K562 (cell line): Measurements from ENCODE around the gene TMCC1. TPM values are rescaled to one million over a fixed set of nuclear protein-coding genes. Genes with fewer than 3 reads are reported as not detected.

ENCODE experiments used
- ATAC-seq: fragments of 200-7000 bp; cut with Tn5 transposase; 3 replicates; pipeline ENCODE4 v1.9.1; 2020; ENCODE audit warnings: moderate library complexity
- BruUV-seq: library from RNA; stranded (reverse); fragments of 400-500 nt; replicated peaks from 2 replicates; lab custom pipeline; 2021; lab: Mats Ljungman, UMichigan
- CTCF ChIA-PET: fragments of 300-600 bp; formaldehyde crosslinking; extraction: SDS; loops from one replicate; lab custom pipeline; 2021; ENCODE audit warnings: low intra/inter-chr PET ratio; lab: Yijun Ruan, JAX
- POLR2A ChIA-PET: fragments of 300-600, 350-650 bp; sonication (Branson Sonifier 250); formaldehyde crosslinking; extraction: SDS; loops from one replicate; lab custom pipeline; 2021; ENCODE audit warnings: antibody characterized with exemption, inconsistent platforms; lab: Yijun Ruan, JAX
- DNase-seq, 4 experiments: peaks; one replicate each; pipeline versions ENCODE4 v3.0.0 to v3.0.0-alpha.2; 2011 to 2018; ENCODE audit warnings: low spot score in 3 of 4, mixed read lengths in 3 of 4; ENCODE audit errors: extremely low read depth in 1 of 4
- FAIRE-seq: peaks from 2 replicates; lab custom pipeline; 2011; peaks lifted over from hg19 to GRCh38; lab: Jason Lieb, UNC
- H2AFZ ChIP-seq: 2 replicates; pipeline ENCODE4 v1.6.0; 2011; ENCODE audit warnings: low read depth, low read length, control low read depth, inconsistent platforms
- H3K27ac ChIP-seq: fragments of 200-600 bp; 3 replicates; pipeline ENCODE4 v1.8.0; 2011; ENCODE audit warnings: low read depth, mild to moderate bottlenecking, control low read depth, inconsistent platforms, low read length, moderate library complexity, mixed read lengths; ENCODE audit errors: extremely low read depth
- H3K27me3 ChIP-seq, 2 experiments: fragments of 300-600 bp in 1 of 2; 2 replicates in 1 of 2; 3 replicates in 1 of 2; pipeline versions ENCODE4 v1.6.0 to v1.8.0; 2011; ENCODE audit warnings: inconsistent platforms in 2 of 2, low read length in 2 of 2, mild to moderate bottlenecking in 1 of 2, mixed read lengths in 1 of 2, moderate library complexity in 1 of 2; ENCODE audit not compliant: control insufficient read depth in 2 of 2, insufficient read depth in 2 of 2
- H3K36me3 ChIP-seq: fragments of 300-600 bp; 3 replicates; pipeline ENCODE4 v1.8.0; 2011; ENCODE audit warnings: mild to moderate bottlenecking, low read length, inconsistent platforms; ENCODE audit not compliant: control insufficient read depth, insufficient read depth
- H3K4me1 ChIP-seq, 2 experiments: fragments of 200-600 bp in 1 of 2; replicated peaks in 1 of 2; 2 replicates in 1 of 2; 3 replicates in 1 of 2; pipeline versions ENCODE4 v1.5.1 to v1.8.0; 2011; ENCODE audit warnings: inconsistent platforms in 2 of 2, low read length in 2 of 2, mild to moderate bottlenecking in 1 of 2, mixed read lengths in 1 of 2, moderate library complexity in 1 of 2; ENCODE audit not compliant: control insufficient read depth in 2 of 2, insufficient read depth in 2 of 2
- H3K4me2 ChIP-seq: 2 replicates; pipeline ENCODE4 v1.6.1; 2011; ENCODE audit warnings: low read length, control low read depth, inconsistent platforms, mixed read lengths; ENCODE audit not compliant: insufficient read depth
- H3K4me3 ChIP-seq: fragments of 200-600 bp; sonication (generic), shearing (Covaris generic); 2 replicates; pipeline ENCODE4 v1.5.1; 2016; ENCODE audit warnings: control low read depth, inconsistent platforms
- H3K79me2 ChIP-seq: fragments of 200-600 bp; 3 replicates; pipeline ENCODE4 v1.8.0; 2011; ENCODE audit warnings: low read length, inconsistent platforms; ENCODE audit not compliant: control insufficient read depth, insufficient read depth
- H3K9ac ChIP-seq, 2 experiments: 2 replicates each; pipeline versions ENCODE4 v1.6.0 to v1.6.1; 2011; ENCODE audit warnings: low read depth in 2 of 2, low read length in 2 of 2, control low read depth in 1 of 2, inconsistent platforms in 1 of 2, mild to moderate bottlenecking in 1 of 2, mixed read lengths in 1 of 2; ENCODE audit not compliant: insufficient read depth in 1 of 2
- H3K9me1 ChIP-seq: one replicate; pipeline ENCODE4 v1.6.0; 2011; ENCODE audit warnings: inconsistent platforms, mild to moderate bottlenecking, low read length, moderate library complexity; ENCODE audit not compliant: control insufficient read depth, insufficient read depth
- H3K9me3 ChIP-seq: replicated peaks from 2 replicates; pipeline ENCODE4 v1.5.1; 2011; ENCODE audit warnings: low read depth, low read length, inconsistent platforms; ENCODE audit not compliant: control insufficient read depth, insufficient read depth
- H4K20me1 ChIP-seq: replicated peaks from 2 replicates; pipeline ENCODE4 v1.6.1; 2011; ENCODE audit warnings: low read length, inconsistent platforms, mixed read lengths; ENCODE audit not compliant: control insufficient read depth, insufficient read depth
- CREM ChIP-seq: IDR thresholded peaks from 2 replicates; pipeline ENCODE4 v1.6.1; 2014; ENCODE audit warnings: antibody characterized with exemption, low read depth
- ETS2 ChIP-seq: IDR thresholded peaks from 2 replicates; pipeline ENCODE4 v1.6.1; 2016; ENCODE audit warnings: borderline replicate concordance, missing genetic modification characterization, mild to moderate bottlenecking, moderate library complexity, missing compliant biosample characterization; ENCODE audit not compliant: poor library complexity, severe bottlenecking
- ZNF143 ChIP-seq: sonication (generic); formaldehyde crosslinking; IDR thresholded peaks from 2 replicates; pipeline ENCODE4 v1.9.0; 2022; ENCODE audit warnings: mild to moderate bottlenecking, missing genetic modification reagents
- WGBS: fragments of 100-300 bp; shearing (Covaris generic); methylation state at CpG from one replicate; pipeline ENCODE4 v1.1.6; 2016; ENCODE audit warnings: low coverage, mixed read lengths; ENCODE audit not compliant: insufficient coverage; ENCODE audit errors: missing lambda C conversion rate; 5-methylcytosine and 5-hydroxymethylcytosine counted together
- in situ Hi-C: fragments of 300-500 bp; cut with MboI; formaldehyde crosslinking; loops from 4 replicates; pipeline ENCODE4 v1.15.0; 2018; ENCODE audit warnings: inconsistent platforms, mixed read lengths
- intact Hi-C: fragments of 100-400 bp; cut with micrococcal nuclease; formaldehyde crosslinking; loops from 2 replicates; pipeline ENCODE4 v1.14.2; 2022
- polyA plus RNA-seq, 8 experiments: library from polyadenylated mRNA; depleted of rRNA in 4 of 8; stranded (reverse) in 5 of 8; unstranded in 3 of 8; fragments of >200 nt; fragmentation: Nextera tagmentation in 2 of 8; fragmentation: Illumina TruSeq in 1 of 8; extraction: Ambion mirVana in 2 of 8; extraction: Trizol in 1 of 8; gene quantifications; 2 replicates each; pipeline versions ENCODE4 v1.2.1 to v1.2.3, GENCODE V29; 2011 to 2014; ENCODE audit warnings: inconsistent platforms in 1 of 8, missing spikeins in 1 of 8
- total RNA-seq, 7 experiments: library from RNA; depleted of rRNA in 6 of 7; stranded (reverse); fragments of >200 nt in 6 of 7; fragmentation: Illumina TruSeq in 2 of 7; extraction: Trizol in 2 of 7; gene quantifications; 2 replicates each; pipeline versions ENCODE4 v1.2.1 to v1.2.3, GENCODE V29; 2011 to 2021; ENCODE audit warnings: low replicate concordance in 1 of 7
- TF ChIP-seq, protein P1 (sequence below): fragments of 250-450 bp; sonication (Bioruptor Pico); IDR thresholded peaks from 2 replicates; pipeline ENCODE4 v1.4.0; 2020; ENCODE audit warnings: mild to moderate bottlenecking, moderate library complexity, borderline replicate concordance
- TF ChIP-seq, protein P2 (sequence below): fragments of 250-450 bp; sonication (Bioruptor Pico); IDR thresholded peaks from 2 replicates; pipeline ENCODE4 v1.5.0; 2020; ENCODE audit warnings: mild to moderate bottlenecking, borderline replicate concordance
- TF ChIP-seq, protein P3 (sequence below): fragments of 250-450 bp; sonication (Bioruptor Pico); IDR thresholded peaks from 2 replicates; pipeline ENCODE4 v1.5.0; 2021; ENCODE audit warnings: mild to moderate bottlenecking, moderate library complexity
- TF ChIP-seq, protein P4 (sequence below): fragments of 450-650 bp; IDR thresholded peaks from 2 replicates; pipeline ENCODE4 v1.6.1; 2018; ENCODE audit warnings: mild to moderate bottlenecking, low read depth; ENCODE audit not compliant: partially characterized antibody

Gene TMCC1
- total and polyA plus RNA-seq, 9 of the 15 experiments (the other 6 are each of a cell fraction or from before 2014, with no cell fraction given), result 0.89 to 8.7 (median 4.0) TPM

DNA sequence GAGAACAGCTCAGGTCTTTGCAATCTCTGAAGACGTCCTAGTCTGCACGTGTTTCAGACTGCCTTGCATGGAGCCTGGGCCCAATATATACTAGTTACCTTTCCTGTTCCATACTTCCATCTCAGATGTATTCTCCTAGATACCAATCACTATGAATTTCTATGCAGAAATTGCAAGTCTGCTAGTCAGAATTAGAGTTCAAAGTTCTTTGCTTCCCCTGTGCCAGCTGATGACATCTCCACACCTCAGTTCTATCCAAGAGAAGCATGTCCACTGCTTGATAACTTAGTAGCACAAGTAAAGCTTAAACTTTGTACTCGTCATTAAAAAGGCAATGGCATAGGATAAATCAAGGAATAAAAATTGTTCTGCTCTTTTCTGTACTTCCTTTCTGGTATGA lies 153.4 kb downstream of the TMCC1 start:
- intact Hi-C loops (no loop called here), in situ Hi-C loops (no loop called here)
- no peak for DNase-seq
- Histone ChIP-seq H3K4me1 (no peaks in the 10 kb centered on the region), H3K79me2 (no peaks in the 10 kb centered on the region), H3K4me3 (no peak overlapping the region), H3K9me3 (no peaks in the 10 kb centered on the region), H3K4me2 (no peak overlapping the region), H3K27ac (no peak overlapping the region), H4K20me1 (no peaks in the 10 kb centered on the region), H3K9ac (no peak overlapping the region), H3K27me3 (no peaks in the 10 kb centered on the region), H3K9me1 (no peaks in the 10 kb centered on the region), H3K36me3 (no peaks in the 10 kb centered on the region), H2AFZ (no peak overlapping the region)
- TF ChIP-seq ZNF143 (CRISPR knock-in tag) (no peak), ETS2 (tag) (no peak), CREM (no peak)
- TF ChIP-seq, protein P1, sequence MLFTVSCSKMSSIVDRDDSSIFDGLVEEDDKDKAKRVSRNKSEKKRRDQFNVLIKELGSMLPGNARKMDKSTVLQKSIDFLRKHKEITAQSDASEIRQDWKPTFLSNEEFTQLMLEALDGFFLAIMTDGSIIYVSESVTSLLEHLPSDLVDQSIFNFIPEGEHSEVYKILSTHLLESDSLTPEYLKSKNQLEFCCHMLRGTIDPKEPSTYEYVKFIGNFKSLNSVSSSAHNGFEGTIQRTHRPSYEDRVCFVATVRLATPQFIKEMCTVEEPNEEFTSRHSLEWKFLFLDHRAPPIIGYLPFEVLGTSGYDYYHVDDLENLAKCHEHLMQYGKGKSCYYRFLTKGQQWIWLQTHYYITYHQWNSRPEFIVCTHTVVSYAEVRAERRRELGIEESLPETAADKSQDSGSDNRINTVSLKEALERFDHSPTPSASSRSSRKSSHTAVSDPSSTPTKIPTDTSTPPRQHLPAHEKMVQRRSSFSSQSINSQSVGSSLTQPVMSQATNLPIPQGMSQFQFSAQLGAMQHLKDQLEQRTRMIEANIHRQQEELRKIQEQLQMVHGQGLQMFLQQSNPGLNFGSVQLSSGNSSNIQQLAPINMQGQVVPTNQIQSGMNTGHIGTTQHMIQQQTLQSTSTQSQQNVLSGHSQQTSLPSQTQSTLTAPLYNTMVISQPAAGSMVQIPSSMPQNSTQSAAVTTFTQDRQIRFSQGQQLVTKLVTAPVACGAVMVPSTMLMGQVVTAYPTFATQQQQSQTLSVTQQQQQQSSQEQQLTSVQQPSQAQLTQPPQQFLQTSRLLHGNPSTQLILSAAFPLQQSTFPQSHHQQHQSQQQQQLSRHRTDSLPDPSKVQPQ, result no peak
- TF ChIP-seq, protein P2, sequence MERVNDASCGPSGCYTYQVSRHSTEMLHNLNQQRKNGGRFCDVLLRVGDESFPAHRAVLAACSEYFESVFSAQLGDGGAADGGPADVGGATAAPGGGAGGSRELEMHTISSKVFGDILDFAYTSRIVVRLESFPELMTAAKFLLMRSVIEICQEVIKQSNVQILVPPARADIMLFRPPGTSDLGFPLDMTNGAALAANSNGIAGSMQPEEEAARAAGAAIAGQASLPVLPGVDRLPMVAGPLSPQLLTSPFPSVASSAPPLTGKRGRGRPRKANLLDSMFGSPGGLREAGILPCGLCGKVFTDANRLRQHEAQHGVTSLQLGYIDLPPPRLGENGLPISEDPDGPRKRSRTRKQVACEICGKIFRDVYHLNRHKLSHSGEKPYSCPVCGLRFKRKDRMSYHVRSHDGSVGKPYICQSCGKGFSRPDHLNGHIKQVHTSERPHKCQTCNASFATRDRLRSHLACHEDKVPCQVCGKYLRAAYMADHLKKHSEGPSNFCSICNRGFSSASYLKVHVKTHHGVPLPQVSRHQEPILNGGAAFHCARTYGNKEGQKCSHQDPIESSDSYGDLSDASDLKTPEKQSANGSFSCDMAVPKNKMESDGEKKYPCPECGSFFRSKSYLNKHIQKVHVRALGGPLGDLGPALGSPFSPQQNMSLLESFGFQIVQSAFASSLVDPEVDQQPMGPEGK, result no peak
- TF ChIP-seq, protein P3, sequence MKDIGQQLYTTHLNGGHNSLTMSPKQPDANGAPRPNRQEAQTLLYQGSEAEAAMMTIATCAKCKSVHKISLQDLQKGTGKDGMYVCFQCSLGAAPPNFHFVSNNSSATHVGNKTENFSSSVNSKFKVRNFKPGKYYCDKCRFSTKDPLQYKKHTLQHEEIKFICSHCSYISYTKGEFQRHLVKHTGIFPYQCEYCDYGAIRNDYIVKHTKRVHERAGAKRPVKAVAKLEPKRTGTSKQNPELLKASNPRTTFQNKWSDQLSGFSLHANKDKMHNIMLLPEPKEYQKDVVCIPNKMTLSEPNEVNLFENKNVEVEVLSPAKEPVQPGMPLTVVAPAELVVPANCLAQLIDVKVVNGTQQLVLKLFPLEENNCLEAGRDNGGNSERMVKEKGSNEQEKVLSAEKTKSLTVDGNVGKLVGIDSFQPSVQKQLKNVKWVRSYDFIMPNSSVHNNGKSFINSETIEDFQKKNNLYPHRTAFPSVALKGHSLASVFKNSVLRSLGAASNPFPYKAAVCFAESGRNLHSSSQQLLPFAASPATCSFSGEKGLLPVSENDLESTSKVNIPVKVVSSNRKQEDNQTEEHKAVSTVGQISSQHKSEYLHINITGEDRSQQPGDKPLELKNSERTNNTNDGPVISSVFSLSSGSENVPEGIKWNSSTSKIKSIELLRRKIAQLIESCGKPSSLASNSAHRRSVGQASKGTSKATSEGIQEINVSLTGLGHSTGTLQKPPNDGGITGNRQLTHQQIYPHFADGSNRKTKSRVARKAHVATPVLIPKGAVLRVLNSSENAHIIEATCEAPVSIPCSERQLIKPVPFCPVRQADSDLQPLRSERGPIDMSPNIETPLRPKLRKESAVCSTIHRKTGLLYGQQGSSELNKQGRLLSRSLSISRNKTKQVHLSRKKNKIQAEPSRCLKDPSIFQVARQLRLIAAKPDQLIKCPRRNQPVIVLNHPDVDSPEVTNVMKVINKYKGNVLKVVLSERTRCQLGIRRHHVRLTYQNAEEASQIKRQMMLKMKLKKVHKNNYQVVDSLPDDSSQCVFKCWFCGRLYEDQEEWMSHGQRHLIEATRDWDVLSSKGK (CRISPR knock-in tag), result no peak
- TF ChIP-seq, protein P4, sequence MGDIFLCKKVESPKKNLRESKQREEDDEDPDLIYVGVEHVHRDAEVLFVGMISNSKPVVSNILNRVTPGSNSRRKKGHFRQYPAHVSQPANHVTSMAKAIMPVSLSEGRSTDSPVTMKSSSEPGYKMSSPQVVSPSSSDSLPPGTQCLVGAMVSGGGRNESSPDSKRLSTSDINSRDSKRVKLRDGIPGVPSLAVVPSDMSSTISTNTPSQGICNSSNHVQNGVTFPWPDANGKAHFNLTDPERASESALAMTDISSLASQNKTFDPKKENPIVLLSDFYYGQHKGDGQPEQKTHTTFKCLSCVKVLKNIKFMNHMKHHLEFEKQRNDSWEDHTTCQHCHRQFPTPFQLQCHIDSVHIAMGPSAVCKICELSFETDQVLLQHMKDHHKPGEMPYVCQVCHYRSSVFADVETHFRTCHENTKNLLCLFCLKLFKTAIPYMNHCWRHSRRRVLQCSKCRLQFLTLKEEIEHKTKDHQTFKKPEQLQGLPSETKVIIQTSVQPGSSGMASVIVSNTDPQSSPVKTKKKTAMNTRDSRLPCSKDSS, result no peak
- WGBS, result 23% methylated on average over 3 of the region's 3 CpGs
- no peak for ATAC-seq
- ChIA-PET CTCF (no interaction called here), POLR2A (interaction anchor here (1.0 to 1.2 kb wide), 2 partner anchors 25 to 54 kb away, joined by 4 read pairs; no protein-coding TSS in a partner anchor)
- BruUV-seq, result no TSS peak
- no peak for FAIRE-seq
